Tibial nerve (tissue), 4 donors: ENCODE measurements around the gene NPB.

ENCODE experiments used
- CTCF ChIP-seq, 5 experiments: fragments of 200-600 bp in 3 of 5; fragments of 450-650 bp in 2 of 5; sonication (generic) in 3 of 5; IDR thresholded peaks; one replicate each; pipeline ENCODE4 v1.5.1; 2016 to 2019; ENCODE audit warnings: antibody characterized with exemption in 5 of 5, mild to moderate bottlenecking in 3 of 5, moderate library complexity in 2 of 5
- EP300 ChIP-seq, 2 donors: sonication (generic); formaldehyde crosslinking; IDR thresholded peaks; one replicate each; pipeline ENCODE4 v1.6.1; 2017; ENCODE audit warnings: antibody characterized with exemption in 2 of 2, mild to moderate bottlenecking in 1 of 2
- POLR2A ChIP-seq, 2 donors: fragments of 450-650 bp; IDR thresholded peaks; one replicate each; pipeline ENCODE4 v1.6.1; 2017; ENCODE audit warnings: antibody characterized with exemption in 2 of 2, mild to moderate bottlenecking in 2 of 2, moderate library complexity in 2 of 2

GRCh38 chr17:81925860-81926450, 23.9 kb downstream of the NPB start:
- TF ChIP-seq CTCF (IDR thresholded peaks at IDR 0.05), result no peak
- TF ChIP-seq POLR2A (IDR thresholded peaks at IDR 0.05), result no peak
- TF ChIP-seq EP300 (IDR thresholded peaks at IDR 0.05), result no peak
